Measurements from ENCODE around the gene STRIP2. TPM values are rescaled to one million over a fixed set of nuclear protein-coding genes. Genes with fewer than 3 reads are reported as not detected.

The STRIP2 gene
- total RNA-seq, 1 donor from 2014 or later, result 3.5 TPM

DNA sequence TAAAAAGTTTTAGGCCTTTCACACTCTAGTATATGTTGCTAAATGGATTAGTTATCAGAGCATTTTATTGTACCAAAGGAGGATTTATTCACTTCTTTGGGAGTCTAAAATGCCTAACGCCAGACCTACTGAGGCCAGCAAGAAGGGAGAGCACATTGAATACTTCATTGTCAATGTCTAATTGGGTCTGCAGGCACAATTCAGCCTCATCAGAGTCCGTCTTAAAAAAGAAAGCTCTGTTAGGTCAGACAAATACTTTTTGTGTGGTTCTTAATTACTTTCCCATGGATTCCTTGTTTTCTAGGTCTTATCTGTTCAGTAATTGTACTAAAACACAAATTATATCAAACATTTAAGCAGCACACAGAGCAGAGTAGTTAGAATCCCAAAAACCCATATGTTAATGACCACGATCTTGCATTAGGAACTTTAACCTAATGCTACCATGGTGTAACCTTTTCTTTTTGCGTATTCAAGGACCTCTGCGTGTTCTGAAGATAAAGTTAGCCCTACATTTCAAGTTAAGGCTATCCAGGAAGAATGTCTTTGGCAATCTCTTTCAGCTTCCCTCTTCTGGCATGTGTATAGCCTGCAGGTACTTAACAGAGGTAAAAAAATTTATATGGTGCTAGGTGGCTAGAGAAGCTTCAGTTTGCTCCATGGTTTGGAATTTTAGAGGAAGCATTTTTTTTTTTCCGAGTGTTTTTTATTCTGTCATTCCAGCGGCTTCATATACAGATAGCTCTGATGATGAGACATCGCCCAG lies 45.7 kb upstream of the STRIP2 start:
- H3K4me3 ChIP-seq (ENCODE audit: low read depth, low read length), result no peak overlapping the region
- no peaks in the 10 kb centered on the region for H3K36me3 ChIP-seq (ENCODE audit: control insufficient read depth, insufficient read depth, low read length)
- no peak for DNase-seq (ENCODE audit: low read depth)
- TF ChIP-seq, protein P1, sequence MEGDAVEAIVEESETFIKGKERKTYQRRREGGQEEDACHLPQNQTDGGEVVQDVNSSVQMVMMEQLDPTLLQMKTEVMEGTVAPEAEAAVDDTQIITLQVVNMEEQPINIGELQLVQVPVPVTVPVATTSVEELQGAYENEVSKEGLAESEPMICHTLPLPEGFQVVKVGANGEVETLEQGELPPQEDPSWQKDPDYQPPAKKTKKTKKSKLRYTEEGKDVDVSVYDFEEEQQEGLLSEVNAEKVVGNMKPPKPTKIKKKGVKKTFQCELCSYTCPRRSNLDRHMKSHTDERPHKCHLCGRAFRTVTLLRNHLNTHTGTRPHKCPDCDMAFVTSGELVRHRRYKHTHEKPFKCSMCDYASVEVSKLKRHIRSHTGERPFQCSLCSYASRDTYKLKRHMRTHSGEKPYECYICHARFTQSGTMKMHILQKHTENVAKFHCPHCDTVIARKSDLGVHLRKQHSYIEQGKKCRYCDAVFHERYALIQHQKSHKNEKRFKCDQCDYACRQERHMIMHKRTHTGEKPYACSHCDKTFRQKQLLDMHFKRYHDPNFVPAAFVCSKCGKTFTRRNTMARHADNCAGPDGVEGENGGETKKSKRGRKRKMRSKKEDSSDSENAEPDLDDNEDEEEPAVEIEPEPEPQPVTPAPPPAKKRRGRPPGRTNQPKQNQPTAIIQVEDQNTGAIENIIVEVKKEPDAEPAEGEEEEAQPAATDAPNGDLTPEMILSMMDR (IDR thresholded peaks at IDR 0.05; ENCODE audit: insufficient read depth, low read length, poor library complexity, severe bottlenecking), result no peak
- no peaks in the 10 kb centered on the region for H3K27me3 ChIP-seq (ENCODE audit: control insufficient read depth, insufficient read depth, low read length)

DNA sequence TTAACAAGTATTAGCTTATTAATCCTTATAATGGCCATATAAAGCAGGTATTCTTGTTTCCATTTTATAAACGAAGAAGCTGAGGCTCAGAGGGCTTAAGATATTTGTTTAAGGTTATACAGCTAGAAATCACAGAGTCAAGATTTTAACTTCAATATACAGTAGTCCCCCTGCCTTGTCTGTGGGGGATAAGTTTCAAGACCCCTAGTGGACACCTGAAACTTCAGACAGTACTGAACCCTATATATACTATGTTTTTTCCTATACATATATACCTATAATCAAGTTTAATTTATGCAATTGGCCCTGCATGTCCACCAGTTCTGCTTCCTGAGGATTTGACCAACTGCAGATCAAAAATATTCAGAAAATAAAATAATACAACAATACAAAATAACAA lies 44.4 kb upstream of the STRIP2 start:
- DNase-seq (ENCODE audit: low read depth), result no peak
- TF ChIP-seq, protein P1 (IDR thresholded peaks at IDR 0.05; ENCODE audit: insufficient read depth, low read length, poor library complexity, severe bottlenecking), result no peak
- Histone ChIP-seq H3K4me3 (ENCODE audit: low read depth, low read length) (no peak overlapping the region), H3K27me3 (ENCODE audit: control insufficient read depth, insufficient read depth, low read length) (no peaks in the 10 kb centered on the region), H3K36me3 (ENCODE audit: control insufficient read depth, insufficient read depth, low read length) (no peaks in the 10 kb centered on the region)

DNA sequence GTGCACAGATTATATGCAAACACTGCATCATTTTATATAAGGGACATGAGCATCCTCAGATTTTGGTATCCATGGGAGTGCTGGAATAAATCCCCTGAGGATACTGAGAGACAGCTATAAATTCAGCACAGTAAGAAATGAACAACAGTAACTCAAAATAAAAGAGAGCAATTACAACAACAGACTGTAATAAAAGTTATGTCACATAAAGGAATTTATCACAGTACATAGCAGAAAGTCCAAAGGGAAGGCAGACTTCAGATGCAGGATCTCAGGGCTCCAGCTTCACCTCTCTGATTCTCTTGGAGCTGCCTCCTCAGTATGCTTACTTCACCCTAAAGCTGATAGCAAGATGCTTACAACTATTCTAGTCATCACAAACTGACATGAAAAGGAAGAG lies 43.9 kb upstream of the STRIP2 start:
- DNase-seq (ENCODE audit: low read depth), result no peak
- H3K4me3 ChIP-seq (ENCODE audit: low read depth, low read length), result no peak overlapping the region
- TF ChIP-seq, protein P1 (IDR thresholded peaks at IDR 0.05; ENCODE audit: insufficient read depth, low read length, poor library complexity, severe bottlenecking), result no peak
- no peaks in the 10 kb centered on the region for H3K27me3 ChIP-seq (ENCODE audit: control insufficient read depth, insufficient read depth, low read length)
- H3K36me3 ChIP-seq (ENCODE audit: control insufficient read depth, insufficient read depth, low read length), result no peaks in the 10 kb centered on the region

DNA sequence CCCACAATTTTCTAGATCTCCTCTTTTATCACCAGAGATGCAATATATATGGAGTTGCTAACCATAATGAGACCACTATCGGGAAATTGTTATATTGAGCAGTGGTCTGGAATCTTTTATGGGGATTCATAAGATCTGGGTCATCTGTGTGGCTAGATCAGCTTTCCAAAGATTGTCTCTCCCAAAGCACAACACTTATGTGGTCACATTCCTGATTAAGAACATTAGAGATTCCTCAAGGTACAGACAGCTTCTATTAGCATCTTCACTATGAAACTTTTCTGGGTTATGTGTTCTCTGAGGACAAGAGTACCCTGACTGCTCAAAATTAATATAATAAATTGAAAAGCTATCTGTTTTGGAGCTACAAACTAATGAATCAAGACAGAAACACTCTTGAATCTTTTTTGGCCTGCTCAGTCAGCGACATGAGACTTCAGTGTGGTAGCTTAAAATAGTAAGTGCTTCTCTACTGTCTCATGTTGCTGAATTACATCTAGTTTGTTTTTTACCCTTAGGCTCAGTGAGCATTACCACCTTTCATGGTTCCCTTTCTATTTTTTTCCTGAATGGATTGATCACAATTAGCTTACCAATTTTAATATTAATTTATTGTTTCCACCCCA lies 42.6 kb upstream of the STRIP2 start:
- Histone ChIP-seq H3K4me3 (ENCODE audit: low read depth, low read length) (no peak overlapping the region), H3K36me3 (ENCODE audit: control insufficient read depth, insufficient read depth, low read length) (no peaks in the 10 kb centered on the region), H3K27me3 (ENCODE audit: control insufficient read depth, insufficient read depth, low read length) (no peaks in the 10 kb centered on the region)
- DNase-seq (ENCODE audit: low read depth), result no peak
- TF ChIP-seq, protein P1 (IDR thresholded peaks at IDR 0.05; ENCODE audit: insufficient read depth, low read length, poor library complexity, severe bottlenecking), result no peak

DNA sequence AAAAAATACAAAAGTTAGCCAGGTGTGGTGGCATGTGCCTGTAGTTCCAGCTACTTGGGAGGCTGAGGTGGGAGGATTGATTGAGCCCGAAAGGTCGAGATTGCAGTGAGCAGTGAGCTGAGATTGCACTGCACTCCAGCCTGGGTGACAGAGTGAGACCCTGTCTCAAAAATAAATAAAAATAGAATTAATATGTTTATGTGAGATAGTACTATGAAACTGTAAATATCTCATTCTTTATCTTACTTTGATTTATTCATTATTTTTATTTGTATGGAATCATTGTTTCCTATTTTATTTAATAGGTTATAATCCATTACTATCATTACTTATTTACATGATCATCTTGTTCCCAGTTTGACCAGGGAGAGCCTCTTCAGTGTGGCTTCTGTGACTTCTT lies 41.0 kb upstream of the STRIP2 start:
- no peak for DNase-seq (ENCODE audit: low read depth)
- TF ChIP-seq, protein P1 (IDR thresholded peaks at IDR 0.05; ENCODE audit: insufficient read depth, low read length, poor library complexity, severe bottlenecking), result no peak
- Histone ChIP-seq H3K4me3 (ENCODE audit: low read depth, low read length) (no peak overlapping the region), H3K36me3 (ENCODE audit: control insufficient read depth, insufficient read depth, low read length) (no peaks in the 10 kb centered on the region), H3K27me3 (ENCODE audit: control insufficient read depth, insufficient read depth, low read length) (no peaks in the 10 kb centered on the region)

Data from kidney epithelial cell (primary cell).